HepG2 (cell line): ENCODE results near the gene CLCN4. TPM values are rescaled to one million over a fixed set of nuclear protein-coding genes. Genes with fewer than 3 reads are reported as not detected.

Experiments
- ATAC-seq: fragments of 200-7000 bp; cut with Tn5 transposase; 3 replicates; pipeline ENCODE4 v1.9.1; 2020; ENCODE audit warnings: mild to moderate bottlenecking, moderate library complexity
- BruUV-seq: library from RNA; stranded (reverse); fragments of 400-500 nt; replicated peaks from 2 replicates; lab custom pipeline; 2021; lab: Mats Ljungman, UMichigan
- CTCF ChIA-PET: fragments of 300-600 bp; formaldehyde crosslinking; extraction: SDS; loops from one replicate; lab custom pipeline; 2021; ENCODE audit warnings: low total read pairs, inconsistent platforms, low intra/inter-chr PET ratio; lab: Yijun Ruan, JAX
- POLR2A ChIA-PET: fragments of 350-600 bp; sonication (Branson Sonifier 250); formaldehyde crosslinking; loops from one replicate; lab custom pipeline; 2020; ENCODE audit warnings: antibody characterized with exemption, inconsistent platforms; lab: Yijun Ruan, JAX
- DNase-seq: peaks from one replicate; pipeline ENCODE4 v3.0.0-alpha.2; 2015; ENCODE audit warnings: low spot score
- FAIRE-seq: peaks from 3 replicates; lab custom pipeline; 2011; peaks lifted over from hg19 to GRCh38; lab: Jason Lieb, UNC
- H2AFZ ChIP-seq: one replicate; pipeline ENCODE4 v1.6.1; 2011; ENCODE audit warnings: low read length, inconsistent platforms
- H3K27ac ChIP-seq: fragments of 300-600 bp; 3 replicates; pipeline ENCODE4 v1.8.0; 2011; ENCODE audit warnings: mixed run types, mild to moderate bottlenecking, mixed read lengths, low read length, inconsistent platforms; ENCODE audit not compliant: insufficient read depth; ENCODE audit errors: extremely low read length
- H3K27me3 ChIP-seq, 2 experiments: fragments of 200-600 bp in 1 of 2; 2 replicates in 1 of 2; 3 replicates in 1 of 2; pipeline versions ENCODE4 v1.6.0 to v1.8.0; 2011; ENCODE audit warnings: low read length in 2 of 2, mild to moderate bottlenecking in 2 of 2, moderate library complexity in 2 of 2, inconsistent platforms in 1 of 2; ENCODE audit not compliant: insufficient read depth in 2 of 2, control insufficient read depth in 1 of 2
- H3K36me3 ChIP-seq, 2 experiments: fragments of 200-600 bp in 1 of 2; replicated peaks in 1 of 2; 2 replicates in 1 of 2; 3 replicates in 1 of 2; pipeline versions ENCODE4 v1.5.1 to v1.8.0; 2011; ENCODE audit warnings: low read length in 2 of 2, inconsistent platforms in 1 of 2; ENCODE audit not compliant: insufficient read depth in 2 of 2, control insufficient read depth in 1 of 2
- H3K4me1 ChIP-seq: 2 replicates; pipeline ENCODE4 v1.5.1; 2012; ENCODE audit warnings: low read length, inconsistent platforms; ENCODE audit not compliant: insufficient read depth
- H3K4me2 ChIP-seq: 2 replicates; pipeline ENCODE4 v1.6.0; 2011; ENCODE audit warnings: low read depth, low read length, inconsistent platforms
- H3K4me3 ChIP-seq, 3 experiments: fragments of 200-600 bp in 1 of 3; sonication (generic), shearing (Covaris generic) in 1 of 3; replicated peaks in 1 of 3; 2 replicates each; pipeline ENCODE4 v1.5.1; 2011 to 2016; ENCODE audit warnings: low read length in 3 of 3, inconsistent platforms in 2 of 3, low read depth in 2 of 3, mild to moderate bottlenecking in 2 of 3, control low read depth in 1 of 3, mixed read lengths in 1 of 3; ENCODE audit not compliant: insufficient read depth in 1 of 3
- H3K79me2 ChIP-seq: one replicate; pipeline ENCODE4 v1.6.1; 2011; ENCODE audit warnings: low read length, inconsistent platforms; ENCODE audit not compliant: insufficient read depth
- H3K9ac ChIP-seq: 2 replicates; pipeline ENCODE4 v1.6.0; 2011; ENCODE audit warnings: mild to moderate bottlenecking, low read depth, low read length, inconsistent platforms; ENCODE audit not compliant: insufficient read depth
- H3K9me3 ChIP-seq: 2 replicates; pipeline ENCODE4 v1.5.1; 2012; ENCODE audit warnings: mild to moderate bottlenecking, low read length
- H4K20me1 ChIP-seq: 2 replicates; pipeline ENCODE4 v1.6.0; 2011; ENCODE audit warnings: inconsistent platforms, mild to moderate bottlenecking, low read length, moderate library complexity; ENCODE audit not compliant: insufficient read depth
- CHD2 ChIP-seq: IDR thresholded peaks from 2 replicates; pipeline ENCODE4 v1.6.1; 2011; ENCODE audit warnings: low read depth, low read length, improper control_type of control experiment
- EP300 ChIP-seq, 3 experiments: sonication (generic) in 1 of 3; formaldehyde crosslinking in 1 of 3; IDR thresholded peaks; 2 replicates each; pipeline versions ENCODE4 v1.5.1 to v1.6.1; 2011 to 2020; ENCODE audit warnings: low read depth in 2 of 3, low read length in 2 of 3, borderline replicate concordance in 1 of 3, improper control_type of control experiment in 1 of 3, mild to moderate bottlenecking in 1 of 3, missing genetic modification reagents in 1 of 3, moderate library complexity in 1 of 3
- HOXA7 ChIP-seq: sonication (generic); formaldehyde crosslinking; IDR thresholded peaks from 2 replicates; pipeline ENCODE4 v1.8.1; 2022; ENCODE audit warnings: mild to moderate bottlenecking, missing genetic modification reagents, moderate library complexity
- MIER2 ChIP-seq: IDR thresholded peaks from 2 replicates; pipeline ENCODE4 v1.6.1; 2016; ENCODE audit warnings: missing biosample characterization, missing genetic modification reagents
- PITX1 ChIP-seq: sonication (generic); formaldehyde crosslinking; IDR thresholded peaks from 2 replicates; pipeline ENCODE4 v1.5.1; 2020; ENCODE audit warnings: mild to moderate bottlenecking, missing genetic modification reagents
- PTBP1 ChIP-seq: fragments of 200-400 bp; formaldehyde crosslinking; IDR thresholded peaks from 2 replicates; pipeline ENCODE4 v1.6.1; 2018; ENCODE audit warnings: low read length, low read depth; ENCODE audit not compliant: poor library complexity, severe bottlenecking
- ZNF143 ChIP-seq: sonication (generic); formaldehyde crosslinking; IDR thresholded peaks from 2 replicates; pipeline ENCODE4 v1.4.0; 2020; ENCODE audit warnings: missing genetic modification reagents
- ZNF20 ChIP-seq: sonication (generic); formaldehyde crosslinking; IDR thresholded peaks from 2 replicates; pipeline ENCODE4 v1.4.0; 2020; ENCODE audit warnings: mild to moderate bottlenecking, moderate library complexity, missing genetic modification reagents
- ZNF280D ChIP-seq: sonication (generic); formaldehyde crosslinking; IDR thresholded peaks from 2 replicates; pipeline ENCODE4 v1.5.1; 2020; ENCODE audit warnings: mild to moderate bottlenecking, missing genetic modification reagents
- ZNF282 ChIP-seq: fragments of 450-650 bp; IDR thresholded peaks from 2 replicates; pipeline ENCODE4 v1.6.1; 2018; ENCODE audit not compliant: partially characterized antibody
- ZNF83 ChIP-seq: sonication (generic); formaldehyde crosslinking; IDR thresholded peaks from 2 replicates; pipeline ENCODE4 v1.4.0; 2020; ENCODE audit warnings: missing genetic modification reagents, mild to moderate bottlenecking, borderline replicate concordance
- WGBS: methylation state at CpG from one replicate; pipeline ENCODE4 v1.1.6; 2017; ENCODE audit warnings: low lambda C conversion rate; 5-methylcytosine and 5-hydroxymethylcytosine counted together
- in situ Hi-C: cut with HindIII; loops from 2 replicates; pipeline ENCODE4 v1.10.0; 2017; ENCODE audit warnings: low pct_unique_long_range_greater_than_20kb; ENCODE audit not compliant: extremely low pct_ligation_motif_present
- intact Hi-C: fragments of 100-400 bp; cut with micrococcal nuclease; formaldehyde crosslinking; loops from one replicate; pipeline ENCODE4 v1.10.0; 2022; ENCODE audit not compliant: unreplicated experiment
- polyA plus RNA-seq, 8 experiments: library from polyadenylated mRNA; depleted of rRNA in 3 of 8; stranded (reverse) in 7 of 8; unstranded in 1 of 8; fragments of >200 nt; fragmentation: Illumina TruSeq in 4 of 8; extraction: Trizol in 4 of 8; gene quantifications; 2 replicates each; pipeline versions ENCODE4 v1.2.1 to v1.2.3, GENCODE V29; 2011 to 2016; ENCODE audit warnings: low read depth in 4 of 8, missing spikeins in 1 of 8, mixed read lengths in 1 of 8; ENCODE audit not compliant: insufficient read depth in 1 of 8
- total RNA-seq, 5 experiments: library from RNA; depleted of rRNA; stranded (reverse); fragments of >200 nt; fragmentation: Illumina TruSeq; extraction: Trizol; gene quantifications; 2 replicates each; pipeline ENCODE4 v1.2.3, GENCODE V29; 2016; ENCODE audit warnings: low read depth in 1 of 5
- TF ChIP-seq, protein P1 (sequence below): sonication (generic); formaldehyde crosslinking; IDR thresholded peaks from 2 replicates; pipeline ENCODE4 v1.4.0; 2020; ENCODE audit warnings: missing genetic modification reagents
- TF ChIP-seq, protein P2 (sequence below): IDR thresholded peaks from 2 replicates; pipeline ENCODE4 v1.4.0; 2020; ENCODE audit warnings: mild to moderate bottlenecking, missing genetic modification reagents
- TF ChIP-seq, protein P3 (sequence below): sonication (generic); formaldehyde crosslinking; IDR thresholded peaks from 2 replicates; pipeline ENCODE4 v1.4.0; 2020; ENCODE audit warnings: missing genetic modification reagents
- TF ChIP-seq, protein P4 (sequence below): sonication (generic); formaldehyde crosslinking; IDR thresholded peaks from 2 replicates; pipeline ENCODE4 v1.5.0; 2020; ENCODE audit warnings: missing genetic modification reagents

The CLCN4 gene
- total and polyA plus RNA-seq, 2 of the 13 experiments (the other 11 are each of a cell fraction or from before 2014, with no cell fraction given), result 1.8 to 2.5 TPM

- no peak for ATAC-seq
- TF ChIP-seq, protein P1, sequence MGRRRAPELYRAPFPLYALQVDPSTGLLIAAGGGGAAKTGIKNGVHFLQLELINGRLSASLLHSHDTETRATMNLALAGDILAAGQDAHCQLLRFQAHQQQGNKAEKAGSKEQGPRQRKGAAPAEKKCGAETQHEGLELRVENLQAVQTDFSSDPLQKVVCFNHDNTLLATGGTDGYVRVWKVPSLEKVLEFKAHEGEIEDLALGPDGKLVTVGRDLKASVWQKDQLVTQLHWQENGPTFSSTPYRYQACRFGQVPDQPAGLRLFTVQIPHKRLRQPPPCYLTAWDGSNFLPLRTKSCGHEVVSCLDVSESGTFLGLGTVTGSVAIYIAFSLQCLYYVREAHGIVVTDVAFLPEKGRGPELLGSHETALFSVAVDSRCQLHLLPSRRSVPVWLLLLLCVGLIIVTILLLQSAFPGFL (CRISPR knock-in tag), result no peak
- TF ChIP-seq ZNF143 (CRISPR knock-in tag), result no peak
- TF ChIP-seq HOXA7 (CRISPR knock-in tag), result no peak
- no peak for TF ChIP-seq ZNF20 (CRISPR knock-in tag)
- no peak for TF ChIP-seq CHD2
- TF ChIP-seq, protein P2, sequence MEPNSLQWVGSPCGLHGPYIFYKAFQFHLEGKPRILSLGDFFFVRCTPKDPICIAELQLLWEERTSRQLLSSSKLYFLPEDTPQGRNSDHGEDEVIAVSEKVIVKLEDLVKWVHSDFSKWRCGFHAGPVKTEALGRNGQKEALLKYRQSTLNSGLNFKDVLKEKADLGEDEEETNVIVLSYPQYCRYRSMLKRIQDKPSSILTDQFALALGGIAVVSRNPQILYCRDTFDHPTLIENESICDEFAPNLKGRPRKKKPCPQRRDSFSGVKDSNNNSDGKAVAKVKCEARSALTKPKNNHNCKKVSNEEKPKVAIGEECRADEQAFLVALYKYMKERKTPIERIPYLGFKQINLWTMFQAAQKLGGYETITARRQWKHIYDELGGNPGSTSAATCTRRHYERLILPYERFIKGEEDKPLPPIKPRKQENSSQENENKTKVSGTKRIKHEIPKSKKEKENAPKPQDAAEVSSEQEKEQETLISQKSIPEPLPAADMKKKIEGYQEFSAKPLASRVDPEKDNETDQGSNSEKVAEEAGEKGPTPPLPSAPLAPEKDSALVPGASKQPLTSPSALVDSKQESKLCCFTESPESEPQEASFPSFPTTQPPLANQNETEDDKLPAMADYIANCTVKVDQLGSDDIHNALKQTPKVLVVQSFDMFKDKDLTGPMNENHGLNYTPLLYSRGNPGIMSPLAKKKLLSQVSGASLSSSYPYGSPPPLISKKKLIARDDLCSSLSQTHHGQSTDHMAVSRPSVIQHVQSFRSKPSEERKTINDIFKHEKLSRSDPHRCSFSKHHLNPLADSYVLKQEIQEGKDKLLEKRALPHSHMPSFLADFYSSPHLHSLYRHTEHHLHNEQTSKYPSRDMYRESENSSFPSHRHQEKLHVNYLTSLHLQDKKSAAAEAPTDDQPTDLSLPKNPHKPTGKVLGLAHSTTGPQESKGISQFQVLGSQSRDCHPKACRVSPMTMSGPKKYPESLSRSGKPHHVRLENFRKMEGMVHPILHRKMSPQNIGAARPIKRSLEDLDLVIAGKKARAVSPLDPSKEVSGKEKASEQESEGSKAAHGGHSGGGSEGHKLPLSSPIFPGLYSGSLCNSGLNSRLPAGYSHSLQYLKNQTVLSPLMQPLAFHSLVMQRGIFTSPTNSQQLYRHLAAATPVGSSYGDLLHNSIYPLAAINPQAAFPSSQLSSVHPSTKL (CRISPR knock-in tag), result no peak
- no peak for TF ChIP-seq ZNF280D (CRISPR knock-in tag)
- TF ChIP-seq ZNF282, result no peak
- TF ChIP-seq MIER2 (CRISPR knock-in tag), result no peak
- no peak for TF ChIP-seq ZNF83 (CRISPR knock-in tag)
- no peak for TF ChIP-seq EP300 (IDR thresholded peaks at IDR 0.05; ENCODE audit: low read depth in 2 of 2, low read length in 2 of 2)
- no peak for TF ChIP-seq EP300 (CRISPR knock-in tag; IDR thresholded peaks at IDR 0.05; ENCODE audit: borderline replicate concordance)
- TF ChIP-seq, protein P3, sequence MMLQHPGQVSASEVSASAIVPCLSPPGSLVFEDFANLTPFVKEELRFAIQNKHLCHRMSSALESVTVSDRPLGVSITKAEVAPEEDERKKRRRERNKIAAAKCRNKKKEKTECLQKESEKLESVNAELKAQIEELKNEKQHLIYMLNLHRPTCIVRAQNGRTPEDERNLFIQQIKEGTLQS, result no peak
- no peak for TF ChIP-seq PITX1 (CRISPR knock-in tag)
- TF ChIP-seq, protein P4, sequence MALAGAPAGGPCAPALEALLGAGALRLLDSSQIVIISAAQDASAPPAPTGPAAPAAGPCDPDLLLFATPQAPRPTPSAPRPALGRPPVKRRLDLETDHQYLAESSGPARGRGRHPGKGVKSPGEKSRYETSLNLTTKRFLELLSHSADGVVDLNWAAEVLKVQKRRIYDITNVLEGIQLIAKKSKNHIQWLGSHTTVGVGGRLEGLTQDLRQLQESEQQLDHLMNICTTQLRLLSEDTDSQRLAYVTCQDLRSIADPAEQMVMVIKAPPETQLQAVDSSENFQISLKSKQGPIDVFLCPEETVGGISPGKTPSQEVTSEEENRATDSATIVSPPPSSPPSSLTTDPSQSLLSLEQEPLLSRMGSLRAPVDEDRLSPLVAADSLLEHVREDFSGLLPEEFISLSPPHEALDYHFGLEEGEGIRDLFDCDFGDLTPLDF (CRISPR knock-in tag), result no peak
- TF ChIP-seq PTBP1, result no peak
- Histone ChIP-seq H3K4me3 (no peak overlapping the region), H3K79me2 (no peaks in the 10 kb centered on the region), H3K9me3 (no peaks in the 10 kb centered on the region), H4K20me1 (no peaks in the 10 kb centered on the region), H2AFZ (no peak overlapping the region), H3K36me3 (no peaks in the 10 kb centered on the region; a peak in 1 of 5 replicates), H3K9ac (no peak overlapping the region), H3K4me1 (0 out of 2 replicates have a peak, but pooled peaks cover 14% of the 10 kb centered on the region), H3K4me2 (no peak overlapping the region), H3K27me3 (no peaks in the 10 kb centered on the region), H3K27ac (no peak overlapping the region)
- intact Hi-C loops (no loop called here), in situ Hi-C loops (loop anchor here (5.0 kb wide), 1 partner anchor 115 kb away; no protein-coding TSS in a partner anchor)
- BruUV-seq, result no TSS peak
- WGBS, result 98% methylated on average over 6 of the region's 6 CpGs
- ChIA-PET POLR2A (no interaction called here), CTCF (no interaction called here)
- FAIRE-seq, result no peak
- DNase-seq, result no peak
These were observed 44.3 kb upstream of the CLCN4 start for GRCh38 chrX:10112510-10112909.
